Stimulated activated CD4-positive, alpha-beta T cell treated with anti-CD3 and anti-CD28 coated beads, TNF-alpha, amount 100 ng/mL, for 48 hours (primary cell): ENCODE data around the gene PTPMT1.

ENCODE experiments used
- DNase-seq, 3 donors: peaks; one replicate each; pipeline ENCODE4 v3.0.0-alpha.2; 2020; ENCODE audit warnings: low read depth in 3 of 3

Gene PTPMT1

DNA sequence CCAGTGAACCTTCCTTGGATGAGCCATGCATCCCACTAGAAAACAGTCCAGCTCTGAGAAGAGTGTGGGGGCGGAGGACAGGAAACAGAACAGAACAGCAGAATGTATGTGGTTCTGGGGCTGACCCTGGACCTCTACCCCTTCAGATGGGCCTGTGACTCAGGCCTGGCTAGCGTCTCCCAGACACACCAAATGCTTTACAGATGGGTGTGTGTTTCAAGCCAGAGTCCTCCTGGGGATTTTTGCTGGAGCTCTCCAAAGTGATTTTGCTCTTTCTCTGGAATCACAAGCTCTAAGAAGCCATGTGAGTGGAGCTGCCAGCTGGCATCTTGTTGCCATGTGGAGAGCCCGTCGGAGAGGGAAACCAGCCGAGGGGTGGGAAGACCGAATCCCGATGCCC, 42.0 kb downstream of the PTPMT1 start:
- no peak for DNase-seq

DNA sequence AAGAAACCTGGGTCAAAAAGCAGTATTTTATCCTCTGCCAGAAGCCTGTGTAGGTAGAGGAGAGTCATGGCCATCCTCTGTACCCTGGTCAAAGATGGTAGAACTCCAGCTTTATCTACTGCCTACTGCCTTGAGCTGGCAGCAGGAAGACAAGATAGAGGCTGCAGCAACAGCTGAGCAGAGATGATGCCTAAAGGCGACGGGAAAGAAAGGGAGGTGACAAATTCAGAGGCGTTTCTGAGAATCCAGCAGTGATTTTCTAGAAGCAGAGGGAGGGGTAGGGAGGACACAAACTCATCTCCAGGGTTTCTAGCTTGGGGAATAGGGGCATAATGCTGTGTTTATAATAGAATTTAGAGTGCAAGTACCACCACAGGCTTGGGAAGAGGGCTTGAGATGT, 44.3 kb downstream of the PTPMT1 start:
- DNase-seq = no peak

DNA sequence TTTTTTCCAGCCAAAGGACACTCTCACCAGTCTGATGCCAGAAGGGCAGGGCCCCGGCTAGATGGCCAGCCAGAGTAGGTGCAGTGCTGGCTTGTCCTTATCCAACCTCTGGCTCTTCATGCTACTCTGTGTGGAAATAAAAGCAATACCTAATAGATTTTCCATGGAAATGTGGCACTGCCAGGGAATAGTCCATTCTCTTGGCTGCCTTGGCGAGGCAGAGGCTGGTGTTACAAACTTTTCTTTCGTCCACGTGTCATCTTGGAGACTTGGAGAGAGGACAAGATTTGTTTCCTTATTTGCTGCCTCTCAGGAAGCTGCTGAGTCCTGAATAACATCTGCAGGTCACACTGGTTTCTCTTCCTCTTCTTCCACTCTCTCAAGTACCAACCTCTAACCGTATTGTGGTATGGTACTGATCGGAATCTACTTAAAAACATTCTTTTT, 46.0 kb downstream of the PTPMT1 start:
- no peak for DNase-seq

DNA sequence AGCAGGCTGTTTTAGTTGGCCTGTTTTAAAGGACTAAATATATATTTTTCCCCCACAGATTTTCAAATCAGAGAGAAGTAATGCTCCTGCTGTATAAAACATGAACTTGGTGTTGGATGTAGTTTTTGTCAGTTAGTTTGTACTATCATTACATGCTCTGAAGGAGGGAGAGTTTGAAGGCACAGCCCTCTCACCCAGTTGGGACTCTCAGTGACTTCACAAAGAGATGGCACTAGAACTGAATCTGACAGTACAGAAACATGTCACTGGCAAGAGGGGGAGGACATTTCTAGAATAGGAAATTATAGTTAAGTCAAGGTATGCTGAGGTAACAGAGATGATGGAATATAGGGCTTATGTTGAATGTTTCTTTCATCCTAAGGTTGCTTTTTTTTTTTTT, 49.9 kb downstream of the PTPMT1 start:
- DNase-seq = no peak

DNA sequence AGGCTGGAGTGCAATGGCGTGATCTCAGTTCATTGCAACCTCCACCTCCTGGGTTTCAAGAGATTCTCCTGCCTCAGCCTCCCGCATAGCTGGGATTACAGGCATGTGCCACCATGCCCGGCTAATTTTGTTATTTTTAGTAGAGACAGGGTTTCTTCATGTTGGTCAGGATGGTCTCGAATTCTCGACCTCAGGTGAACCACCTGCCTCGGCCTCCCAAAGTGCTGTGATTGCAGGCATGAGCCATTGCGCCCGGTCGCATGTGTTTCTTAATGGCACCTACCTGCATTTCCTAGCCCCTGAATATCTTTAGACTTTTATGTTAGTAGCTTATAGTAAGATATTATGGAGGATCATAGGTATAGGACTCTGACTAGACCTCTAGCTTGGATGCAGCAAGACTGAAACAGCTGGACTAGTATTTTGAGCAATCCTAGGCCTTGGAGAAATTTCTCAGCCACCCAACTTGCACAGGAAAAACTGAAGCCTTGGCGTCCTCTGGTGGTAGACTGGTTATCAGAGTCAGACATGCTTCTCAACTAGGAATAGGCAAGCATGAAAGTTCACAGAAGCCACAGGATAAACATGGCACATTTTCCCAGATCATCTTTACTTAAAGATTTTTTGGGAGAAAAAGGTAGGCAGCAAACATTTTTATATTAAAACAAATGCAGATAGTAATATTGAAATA, 51.5 kb downstream of the PTPMT1 start:
- no peak for DNase-seq

DNA sequence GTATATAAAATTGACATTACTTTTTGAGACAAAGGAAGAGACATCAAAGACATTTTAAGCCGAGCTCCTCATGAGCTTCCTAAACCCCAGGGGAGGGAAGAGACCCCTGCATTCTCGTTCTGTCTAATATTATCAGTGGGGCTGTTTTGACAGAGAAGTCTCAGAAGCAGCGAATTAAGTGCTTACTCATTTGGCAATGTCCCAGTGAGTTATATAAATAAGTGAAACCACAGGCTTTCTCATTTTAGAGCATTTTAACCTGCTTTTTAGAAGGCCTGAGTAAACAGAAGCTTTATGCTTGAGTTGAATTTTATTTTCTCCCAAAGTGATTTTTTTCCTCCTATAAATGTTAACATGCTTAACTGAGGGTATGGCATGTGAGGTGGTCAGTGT, 52.0 kb downstream of the PTPMT1 start:
- DNase-seq = no peak

DNA sequence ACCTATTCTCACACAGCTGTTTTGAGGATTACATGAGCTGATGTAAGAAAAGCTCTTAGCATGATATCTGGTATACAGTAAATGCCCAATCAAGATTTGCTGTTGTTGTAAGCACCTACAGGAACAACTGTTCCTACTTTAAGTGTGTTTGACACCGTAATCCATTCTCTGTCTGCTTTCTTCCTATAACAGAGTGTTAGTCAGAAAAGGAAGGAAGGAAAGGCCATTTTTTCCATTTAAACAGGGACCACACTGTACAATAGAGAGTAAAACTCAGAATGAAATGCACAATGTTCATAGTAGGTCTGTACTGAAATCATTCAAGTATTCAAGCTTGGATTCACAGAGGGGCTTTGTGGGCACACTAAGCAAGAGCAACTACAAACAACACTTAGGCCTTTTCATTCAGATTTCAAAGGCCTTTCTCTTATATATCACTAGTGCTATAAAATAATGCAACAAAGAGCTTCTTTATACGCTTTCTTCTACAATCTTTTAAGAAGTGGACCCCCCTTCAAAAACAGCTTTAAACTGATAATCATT, 55.5 kb downstream of the PTPMT1 start:
- no peak for DNase-seq
